HG02798 (cell line): ENCODE measurements around the gene DAZ4.
"Not testable (repeated sequence)": the region's sequence is repeated elsewhere in the genome, so short reads cannot be mapped to it uniquely, and the experiment has no call there.

Experiments
- ATAC-seq: cut with Tn5 transposase; IDR thresholded peaks from one replicate; pipeline ENCODE4 v1.9.1; 2021; ENCODE audit warnings: mild to moderate bottlenecking; ENCODE audit not compliant: unreplicated experiment, poor library complexity

The DAZ4 gene

GRCh38 chrY:24833619-24834018 is at the start of gene DAZ4:
TSS of gene DAZ4 (plus strand) at chrY:24833919. CDS start at chrY:24834127, 208 bp downstream.
- ATAC-seq = not testable (repeated sequence)

GRCh38 chrY:24813293-24813692 is 20.4 kb upstream of the DAZ4 start, which contains the start of gene DAZ3:
TSS of gene DAZ3 (minus strand) at chrY:24813393. CDS start at chrY:24813185, 208 bp downstream.
- not testable (repeated sequence) for ATAC-seq

- ATAC-seq = not testable (repeated sequence)
These were observed 11.9 kb upstream of the DAZ4 start for GRCh38 chrY:24821836-24822235.

GRCh38 chrY:24824184-24824879 is 9.4 kb upstream of the DAZ4 start:
- not testable (repeated sequence) for ATAC-seq

- ATAC-seq = not testable (repeated sequence)
These were observed 8.7 kb upstream of the DAZ4 start for GRCh38 chrY:24825069-24825468.
